ENCODE data around the gene GTF3C1. TPM values are rescaled to one million over a fixed set of nuclear protein-coding genes. Genes with fewer than 3 reads are reported as not detected.

The GTF3C1 gene
- total and polyA plus RNA-seq, 2 experiments from 2014 or later = 33.4 to 52.1 TPM

GRCh38 chr16:27449434-27450195 lies 100.1 kb downstream of the GTF3C1 start:
- Histone ChIP-seq H3F3A (ENCODE audit: insufficient read depth) (no peaks in the 10 kb centered on the region; the same call in 1 of the 2 replicates), H3K9ac (no peak overlapping the region), H3K79me2 (ENCODE audit: insufficient read depth) (no peaks in the 10 kb centered on the region), H3K36me3 (ENCODE audit: low read depth) (no peaks in the 10 kb centered on the region), H4K20me1 (ENCODE audit: insufficient read depth) (no peaks in the 10 kb centered on the region), H3K4me1 (ENCODE audit: insufficient read depth) (peaks cover 11% of the 10 kb centered on the region; the same call in 1 of the 2 replicates), H3K27ac (no peak overlapping the region), H3K4me2 (ENCODE audit: unreplicated experiment) (no peak overlapping the region), H2AFZ (no peak overlapping the region), H3K9me3 (ENCODE audit: low read depth) (no peaks in the 10 kb centered on the region), H3K9me2 (ENCODE audit: insufficient read depth) (no peaks in the 10 kb centered on the region), H3K27me3 (replicated peaks; ENCODE audit: insufficient read depth) (no peaks in the 10 kb centered on the region), H3K4me3 (no peak overlapping the region)
- 40 to 41% methylated on average over 28 to 31 of the region's 31 CpGs for WGBS, 2 experiments (ENCODE audit: low coverage in 1 of 2, low lambda C conversion rate in 2 of 2, missing lambda C conversion rate in 2 of 2)
- DNase-seq = no peak
- TF ChIP-seq EZH2phosphoT487 (IDR thresholded peaks at IDR 0.05; ENCODE audit: insufficient read depth, low read depth) (no peak), EZH2 (IDR thresholded peaks at IDR 0.05; ENCODE audit: insufficient read depth, poor library complexity, severe bottlenecking) (no peak)
- in situ Hi-C loops (cut with MboI) = loop anchor here (10.0 to 25.0 kb wide), 3 partner anchors 215 to 1612 kb away; no protein-coding TSS in a partner anchor

DNA sequence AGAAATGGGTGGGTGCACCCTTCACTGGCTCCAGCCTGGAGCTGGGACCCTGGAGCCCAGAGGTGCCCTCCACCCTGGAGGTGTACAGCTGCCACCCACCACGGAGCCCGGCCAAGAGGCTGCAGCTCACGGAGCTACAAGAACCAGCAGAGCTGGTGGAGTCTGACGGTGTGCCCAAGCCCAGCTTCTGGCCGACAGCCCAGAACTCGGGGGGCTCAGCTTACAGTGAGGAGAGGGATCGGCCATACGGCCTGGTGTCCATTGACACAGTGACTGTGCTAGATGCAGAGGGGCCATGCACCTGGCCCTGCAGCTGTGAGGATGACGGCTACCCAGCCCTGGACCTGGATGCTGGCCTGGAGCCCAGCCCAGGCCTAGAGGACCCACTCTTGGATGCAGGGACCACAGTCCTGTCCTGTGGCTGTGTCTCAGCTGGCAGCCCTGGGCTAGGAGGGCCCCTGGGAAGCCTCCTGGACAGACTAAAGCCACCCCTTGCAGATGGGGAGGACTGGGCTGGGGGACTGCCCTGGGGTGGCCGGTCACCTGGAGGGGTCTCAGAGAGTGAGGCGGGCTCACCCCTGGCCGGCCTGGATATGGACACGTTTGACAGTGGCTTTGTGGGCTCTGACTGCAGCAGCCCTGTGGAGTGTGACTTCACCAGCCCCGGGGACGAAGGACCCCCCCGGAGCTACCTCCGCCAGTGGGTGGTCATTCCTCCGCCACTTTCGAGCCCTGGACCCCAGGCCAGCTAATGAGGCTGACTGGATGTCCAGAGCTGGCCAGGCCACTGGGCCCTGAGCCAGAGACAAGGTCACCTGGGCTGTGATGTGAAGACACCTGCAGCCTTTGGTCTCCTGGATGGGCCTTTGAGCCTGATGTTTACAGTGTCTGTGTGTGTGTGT lies 100.9 kb downstream of the GTF3C1 start:
- no peaks in the 10 kb centered on the region for H4K20me1 ChIP-seq (ENCODE audit: insufficient read depth)
- DNase-seq = no peak
- in situ Hi-C loops (cut with MboI) = loop anchor here (25.0 kb wide), 1 partner anchor 1611 kb away; no protein-coding TSS in a partner anchor
- H3K27me3 ChIP-seq (replicated peaks; ENCODE audit: insufficient read depth) = no peaks in the 10 kb centered on the region
- TF ChIP-seq EZH2 (IDR thresholded peaks at IDR 0.05; ENCODE audit: insufficient read depth, poor library complexity, severe bottlenecking) (no peak), EZH2phosphoT487 (IDR thresholded peaks at IDR 0.05; ENCODE audit: insufficient read depth, low read depth) (no peak)
- no peak overlapping the region for H3K27ac ChIP-seq
- H3K36me3 ChIP-seq (ENCODE audit: low read depth) = no peaks in the 10 kb centered on the region
- H3F3A ChIP-seq (ENCODE audit: insufficient read depth) = no peaks in the 10 kb centered on the region; the same call in 1 of the 2 replicates
- no peak overlapping the region for H3K4me3 ChIP-seq
- H3K9me2 ChIP-seq (ENCODE audit: insufficient read depth) = no peaks in the 10 kb centered on the region
- no peak overlapping the region for H3K9ac ChIP-seq
- H2AFZ ChIP-seq = no peak overlapping the region
- H3K4me1 ChIP-seq (ENCODE audit: insufficient read depth) = peaks cover 12% of the 10 kb centered on the region; the same call in 1 of the 2 replicates
- H3K4me2 ChIP-seq (ENCODE audit: unreplicated experiment) = no peak overlapping the region
- H3K9me3 ChIP-seq (ENCODE audit: low read depth) = no peaks in the 10 kb centered on the region
- WGBS, 2 experiments (ENCODE audit: low coverage in 1 of 2, low lambda C conversion rate in 2 of 2, missing lambda C conversion rate in 2 of 2) = 71 to 77% methylated on average over 18 to 19 of the region's 19 CpGs
- no peaks in the 10 kb centered on the region for H3K79me2 ChIP-seq (ENCODE audit: insufficient read depth)

- no peak for DNase-seq
- 79 to 80% methylated on average over 5 of the region's 5 CpGs for WGBS, 2 experiments (ENCODE audit: low coverage in 1 of 2, low lambda C conversion rate in 2 of 2, missing lambda C conversion rate in 2 of 2)
- H3F3A ChIP-seq (ENCODE audit: insufficient read depth) = no peaks in the 10 kb centered on the region; the same call in 1 of the 2 replicates
- no peak overlapping the region for H3K27ac ChIP-seq
- peaks cover 16% of the 10 kb centered on the region; the same call in 1 of the 2 replicates for H3K4me1 ChIP-seq (ENCODE audit: insufficient read depth)
- TF ChIP-seq EZH2phosphoT487 (IDR thresholded peaks at IDR 0.05; ENCODE audit: insufficient read depth, low read depth) (no peak), EZH2 (IDR thresholded peaks at IDR 0.05; ENCODE audit: insufficient read depth, poor library complexity, severe bottlenecking) (no peak)
- no peaks in the 10 kb centered on the region for H3K79me2 ChIP-seq (ENCODE audit: insufficient read depth)
- no peaks in the 10 kb centered on the region for H4K20me1 ChIP-seq (ENCODE audit: insufficient read depth)
- no peak overlapping the region for H3K4me3 ChIP-seq
- H3K9me3 ChIP-seq (ENCODE audit: low read depth) = no peaks in the 10 kb centered on the region
- no peaks in the 10 kb centered on the region for H3K9me2 ChIP-seq (ENCODE audit: insufficient read depth)
- no peaks in the 10 kb centered on the region for H3K36me3 ChIP-seq (ENCODE audit: low read depth)
- H3K4me2 ChIP-seq (ENCODE audit: unreplicated experiment) = no peak overlapping the region
- H3K27me3 ChIP-seq (replicated peaks; ENCODE audit: insufficient read depth) = no peaks in the 10 kb centered on the region
- in situ Hi-C loops (cut with MboI) = loop anchor here (25.0 kb wide), 1 partner anchor 1610 kb away; no protein-coding TSS in a partner anchor
- H2AFZ ChIP-seq = no peak overlapping the region
- no peak overlapping the region for H3K9ac ChIP-seq
These were observed 102.4 kb downstream of the GTF3C1 start for GRCh38 chr16:27447301-27447700.

- Histone ChIP-seq H3K9me2 (ENCODE audit: insufficient read depth) (no peaks in the 10 kb centered on the region), H3K4me2 (ENCODE audit: unreplicated experiment) (no peak overlapping the region), H3F3A (ENCODE audit: insufficient read depth) (no peaks in the 10 kb centered on the region; the same call in 1 of the 2 replicates), H3K27me3 (replicated peaks; ENCODE audit: insufficient read depth) (no peaks in the 10 kb centered on the region), H3K79me2 (ENCODE audit: insufficient read depth) (no peaks in the 10 kb centered on the region), H2AFZ (no peak overlapping the region), H3K9me3 (ENCODE audit: low read depth) (no peaks in the 10 kb centered on the region), H3K36me3 (ENCODE audit: low read depth) (no peaks in the 10 kb centered on the region), H3K27ac (no peak overlapping the region), H4K20me1 (ENCODE audit: insufficient read depth) (no peaks in the 10 kb centered on the region), H3K9ac (no peak overlapping the region), H3K4me3 (no peak overlapping the region), H3K4me1 (ENCODE audit: insufficient read depth) (peaks cover 16% of the 10 kb centered on the region; the same call in 1 of the 2 replicates)
- in situ Hi-C loops (cut with MboI) = loop anchor here (25.0 kb wide), 1 partner anchor 1609 kb away; no protein-coding TSS in a partner anchor
- WGBS, 2 experiments (ENCODE audit: low coverage in 1 of 2, low lambda C conversion rate in 2 of 2, missing lambda C conversion rate in 2 of 2) = 82 to 91% methylated on average over 4 of the region's 4 CpGs
- DNase-seq = no peak
- TF ChIP-seq EZH2phosphoT487 (IDR thresholded peaks at IDR 0.05; ENCODE audit: insufficient read depth, low read depth) = no peak
- TF ChIP-seq EZH2 (IDR thresholded peaks at IDR 0.05; ENCODE audit: insufficient read depth, poor library complexity, severe bottlenecking) = no peak
These were observed 103.0 kb downstream of the GTF3C1 start for GRCh38 chr16:27446721-27447120.
